H1 (cell line): ENCODE measurements around the gene CAPG. TPM values are rescaled to one million over a fixed set of nuclear protein-coding genes. Genes with fewer than 3 reads are reported as not detected.

Source experiments
- CBX5 ChIP-seq: fragments of 300-800, 300-1000 bp; sonication (generic); IDR thresholded peaks from 2 replicates; pipeline ENCODE4 v1.7.1; 2016; ENCODE audit warnings: antibody characterized with exemption, low read length, low read depth
- CREB1 ChIP-seq: IDR thresholded peaks from 2 replicates; pipeline ENCODE4 v1.6.1; 2012; ENCODE audit warnings: inconsistent platforms
- CTBP2 ChIP-seq: IDR thresholded peaks from 2 replicates; pipeline ENCODE4 v1.7.0; 2011; ENCODE audit warnings: borderline replicate concordance, mild to moderate bottlenecking, moderate library complexity, mixed read lengths, low read length; ENCODE audit not compliant: insufficient read depth, insufficient read length
- EP300 ChIP-seq, 2 experiments: IDR thresholded peaks; 1 replicate in 1 of 2; 2 replicates in 1 of 2; pipeline ENCODE4 v1.6.1; 2011 to 2012; ENCODE audit warnings: low read depth in 2 of 2, low read length in 2 of 2, mild to moderate bottlenecking in 2 of 2, borderline replicate concordance in 1 of 2, inconsistent platforms in 1 of 2, moderate library complexity in 1 of 2
- EZH2 ChIP-seq: fragments of 200-600 bp; sonication (generic); IDR thresholded peaks from 2 replicates; pipeline ENCODE4 v1.7.1; 2012; ENCODE audit warnings: low read depth, mild to moderate bottlenecking, moderate library complexity, low read length, inconsistent platforms; ENCODE audit not compliant: severe bottlenecking
- HDAC6 ChIP-seq: IDR thresholded peaks from one replicate; pipeline ENCODE4 v1.7.1; 2012; ENCODE audit warnings: low read depth, mild to moderate bottlenecking, inconsistent platforms, low read length, moderate library complexity
- MAFK ChIP-seq: IDR thresholded peaks from 2 replicates; pipeline ENCODE4 v1.6.1; 2012; ENCODE audit warnings: low read depth, mild to moderate bottlenecking, improper control_type of control experiment, low read length
- NANOG ChIP-seq: IDR thresholded peaks from 2 replicates; pipeline ENCODE4 v1.6.1; 2011; ENCODE audit warnings: low read length, low read depth, mild to moderate bottlenecking, inconsistent platforms; ENCODE audit not compliant: insufficient read depth, poor library complexity, severe bottlenecking
- NRF1 ChIP-seq: IDR thresholded peaks from 2 replicates; pipeline ENCODE4 v1.6.1; 2011; ENCODE audit warnings: mild to moderate bottlenecking, low read depth, low read length, improper control_type of control experiment
- POLR2A ChIP-seq, 2 experiments: IDR thresholded peaks; 1 replicate in 1 of 2; 2 replicates in 1 of 2; pipeline ENCODE4 v1.6.1; 2011; ENCODE audit warnings: low read depth in 2 of 2, low read length in 2 of 2, mild to moderate bottlenecking in 2 of 2; ENCODE audit errors: control extremely low read depth in 1 of 2
- POLR2AphosphoS5 ChIP-seq: IDR thresholded peaks from 2 replicates; pipeline ENCODE4 v1.6.1; 2011; ENCODE audit warnings: low read depth, low read length
- POU5F1 ChIP-seq: IDR thresholded peaks from 2 replicates; pipeline ENCODE4 v1.6.1; 2011; ENCODE audit warnings: low read depth, mild to moderate bottlenecking, low read length, moderate library complexity
- RAD21 ChIP-seq, 2 experiments: IDR thresholded peaks in 1 of 2; conservative IDR thresholded peaks in 1 of 2; 2 replicates each; pipeline ENCODE4 v1.6.1; 2011; ENCODE audit warnings: low read depth in 2 of 2, low read length in 2 of 2, improper control_type of control experiment in 1 of 2, inconsistent platforms in 1 of 2, mild to moderate bottlenecking in 1 of 2, moderate library complexity in 1 of 2
- RXRA ChIP-seq: IDR thresholded peaks from 2 replicates; pipeline ENCODE4 v1.6.1; 2011; ENCODE audit warnings: low read depth, mild to moderate bottlenecking, low read length, moderate library complexity; ENCODE audit not compliant: insufficient read depth
- SIN3A ChIP-seq, 2 experiments: IDR thresholded peaks in 1 of 2; conservative IDR thresholded peaks in 1 of 2; 2 replicates each; pipeline ENCODE4 v1.6.1; 2011 to 2012; ENCODE audit warnings: low read length in 2 of 2, improper control_type of control experiment in 1 of 2, low read depth in 1 of 2, mild to moderate bottlenecking in 1 of 2
- SIRT6 ChIP-seq: IDR thresholded peaks from one replicate; pipeline ENCODE4 v1.7.1; 2012; ENCODE audit warnings: low read length, inconsistent platforms
- SP2 ChIP-seq: IDR thresholded peaks from 2 replicates; pipeline ENCODE4 v1.6.1; 2012; ENCODE audit warnings: mild to moderate bottlenecking, low read length, inconsistent platforms
- SP4 ChIP-seq: IDR thresholded peaks from 2 replicates; pipeline ENCODE4 v1.6.1; 2012; ENCODE audit warnings: low read length, inconsistent platforms
- SRF ChIP-seq: IDR thresholded peaks from 2 replicates; pipeline ENCODE4 v1.6.1; 2011; ENCODE audit warnings: mild to moderate bottlenecking, low read depth, low read length, moderate library complexity
- TAF7 ChIP-seq: optimal IDR thresholded peaks from 2 replicates; pipeline ENCODE3; 2011; ENCODE audit warnings: low read depth, mild to moderate bottlenecking, inconsistent platforms, low read length, moderate library complexity, borderline replicate concordance
- YY1 ChIP-seq: IDR thresholded peaks from 2 replicates; pipeline ENCODE4 v1.6.1; 2011; ENCODE audit warnings: low read depth, mild to moderate bottlenecking, low read length
- polyA plus RNA-seq, 7 experiments: library from polyadenylated mRNA; depleted of rRNA in 3 of 7; stranded (reverse) in 5 of 7; unstranded in 2 of 7; fragments of >200 nt in 5 of 7; fragments of 200-250 nt in 2 of 7; gene quantifications; 1 replicate in 5 of 7; 2 replicates in 1 of 7; 4 replicates in 1 of 7; pipeline versions ENCODE4 v1.2.1 to v1.2.3, GENCODE V29; 2011 to 2013; ENCODE audit warnings: missing spikeins in 2 of 7, mixed read lengths in 2 of 7
- total RNA-seq: library from RNA; stranded (reverse); fragmentation: NEBNext Ultra II Directional; extraction: Animal tissue kit (Norgen Biotek cat#: 25700); gene quantifications from 2 replicates; pipeline ENCODE4 v1.2.1, GENCODE V29; 2021
- TF ChIP-seq, protein P1 (sequence below): IDR thresholded peaks from 2 replicates; pipeline ENCODE4 v1.6.1; 2012; ENCODE audit warnings: low read length, inconsistent platforms

CAPG gene
- total and polyA plus RNA-seq, 2 of the 8 experiments (the other 6 are each of a cell fraction or from before 2014, with no cell fraction given): 80.5 to 89.0 TPM

DNA sequence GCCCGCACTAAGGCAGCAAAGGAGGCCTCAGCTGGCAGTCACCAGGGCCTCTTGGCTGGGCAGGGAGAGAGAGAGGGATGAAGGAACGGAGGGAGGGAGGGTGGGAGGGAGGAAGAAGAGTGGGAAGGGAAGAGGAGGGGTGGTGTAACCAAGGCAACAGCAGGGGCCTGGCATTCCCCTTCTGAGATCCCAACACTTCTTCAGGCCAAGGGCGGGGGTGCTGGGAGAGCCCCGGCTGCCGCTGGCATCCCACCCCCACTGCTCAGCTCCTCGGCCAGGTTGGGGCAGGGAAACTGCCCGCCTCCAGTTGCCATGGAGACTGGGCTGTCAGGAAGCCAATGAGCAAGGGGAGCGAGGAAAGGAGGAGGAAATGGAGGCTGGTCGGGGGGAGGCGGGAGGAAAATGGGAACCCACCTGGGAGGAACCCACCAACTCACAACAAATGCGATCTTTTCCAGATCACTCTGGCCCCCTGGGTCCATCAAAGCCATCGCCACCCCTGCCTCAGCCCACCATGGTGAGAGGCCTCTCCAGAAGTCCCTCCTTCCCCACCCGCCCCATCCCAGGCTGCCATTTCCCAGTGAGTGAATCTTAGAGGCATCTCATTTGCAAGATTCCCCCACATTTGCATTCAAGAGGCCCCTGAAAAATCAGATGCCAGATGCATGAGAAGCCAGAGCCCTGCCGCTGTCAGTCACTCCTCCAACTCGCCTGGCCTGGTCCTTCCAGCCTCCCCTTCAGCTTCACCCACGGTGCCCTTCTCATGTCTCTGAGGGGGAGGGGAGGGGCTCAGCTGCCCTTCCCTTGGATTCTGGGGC is 20.8 kb upstream of the CAPG start (continued):
- TF ChIP-seq TAF7: no peak
- TF ChIP-seq NANOG: no peak
- TF ChIP-seq RAD21 (IDR thresholded peaks at IDR 0.05 in 1 of 2, conservative IDR thresholded peaks at IDR 0.05 in 1 of 2; ENCODE audit: low read depth in 2 of 2, low read length in 2 of 2): no peak
- TF ChIP-seq EZH2: no peak
- TF ChIP-seq POU5F1: no peak
- TF ChIP-seq CTBP2: peak; percentile 46
- no peak for TF ChIP-seq HDAC6
- no peak for TF ChIP-seq POLR2AphosphoS5
- TF ChIP-seq NRF1: no peak
- TF ChIP-seq SP2: no peak
- TF ChIP-seq SIRT6: no peak
- TF ChIP-seq SP4: no peak
- no peak for TF ChIP-seq RXRA
- peak; percentile 54 for TF ChIP-seq YY1
- TF ChIP-seq CREB1: no peak
- TF ChIP-seq SIN3A (conservative IDR thresholded peaks at IDR 0.05 in 1 of 2, IDR thresholded peaks at IDR 0.05 in 1 of 2; ENCODE audit: low read depth in 1 of 2, low read length in 2 of 2): peak; percentile 50 to 74; a peak in 1 of 4 replicates
- no peak for TF ChIP-seq POLR2A (IDR thresholded peaks at IDR 0.05; ENCODE audit: control extremely low read depth in 1 of 2, low read depth in 2 of 2, low read length in 2 of 2)
- TF ChIP-seq EP300 (IDR thresholded peaks at IDR 0.05; ENCODE audit: borderline replicate concordance in 1 of 2, low read depth in 2 of 2, low read length in 2 of 2): peak; percentile 18 to 60; a peak in 2 of 3 replicates
- no peak for TF ChIP-seq CBX5
- TF ChIP-seq, protein P1, sequence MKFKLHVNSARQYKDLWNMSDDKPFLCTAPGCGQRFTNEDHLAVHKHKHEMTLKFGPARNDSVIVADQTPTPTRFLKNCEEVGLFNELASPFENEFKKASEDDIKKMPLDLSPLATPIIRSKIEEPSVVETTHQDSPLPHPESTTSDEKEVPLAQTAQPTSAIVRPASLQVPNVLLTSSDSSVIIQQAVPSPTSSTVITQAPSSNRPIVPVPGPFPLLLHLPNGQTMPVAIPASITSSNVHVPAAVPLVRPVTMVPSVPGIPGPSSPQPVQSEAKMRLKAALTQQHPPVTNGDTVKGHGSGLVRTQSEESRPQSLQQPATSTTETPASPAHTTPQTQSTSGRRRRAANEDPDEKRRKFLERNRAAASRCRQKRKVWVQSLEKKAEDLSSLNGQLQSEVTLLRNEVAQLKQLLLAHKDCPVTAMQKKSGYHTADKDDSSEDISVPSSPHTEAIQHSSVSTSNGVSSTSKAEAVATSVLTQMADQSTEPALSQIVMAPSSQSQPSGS: no peak
- no peak for TF ChIP-seq SRF
- no peak for TF ChIP-seq MAFK
